GM12878 (cell line): Measurements from ENCODE around the gene BIRC6. TPM values are rescaled to one million over a fixed set of nuclear protein-coding genes. Genes with fewer than 3 reads are reported as not detected.

Experiments
- HDGF ChIP-seq: fragments of 450-650 bp; IDR thresholded peaks from 2 replicates; pipeline ENCODE4 v1.6.1; 2016; ENCODE audit warnings: antibody characterized with exemption
- polyA plus RNA-seq, 11 experiments: library from polyadenylated mRNA; depleted of rRNA in 4 of 11; unstranded in 6 of 11; stranded (reverse) in 5 of 11; fragments of >200 nt; fragmentation: Nextera tagmentation in 4 of 11; fragmentation: Illumina TruSeq in 1 of 11; extraction: Ambion mirVana in 4 of 11; extraction: Trizol in 1 of 11; gene quantifications; 1 replicate in 1 of 11; 2 replicates in 10 of 11; pipeline versions ENCODE4 v1.2.1 to v1.2.3, GENCODE V29; 2011 to 2016; ENCODE audit warnings: inconsistent platforms in 2 of 11, missing spikeins in 2 of 11, low read depth in 1 of 11
- total RNA-seq, 4 experiments: library from RNA; depleted of rRNA in 3 of 4; stranded (reverse); fragments of >200 nt in 3 of 4; fragmentation: Illumina TruSeq in 1 of 4; extraction: Trizol in 1 of 4; gene quantifications; 2 replicates each; pipeline versions ENCODE4 v1.2.1 to v1.2.3, GENCODE V29; 2013 to 2021
- TF ChIP-seq, protein P1 (sequence below): fragments of 450-650 bp; IDR thresholded peaks from 2 replicates; pipeline ENCODE4 v1.6.1; 2018; ENCODE audit warnings: mild to moderate bottlenecking, low read depth, moderate library complexity; ENCODE audit not compliant: partially characterized antibody
- TF ChIP-seq, protein P2 (sequence below): fragments of 450-650 bp; formaldehyde crosslinking; IDR thresholded peaks from 2 replicates; pipeline ENCODE4 v1.4.0; 2022; ENCODE audit warnings: mild to moderate bottlenecking, moderate library complexity
- TF ChIP-seq, protein P3 (sequence below): fragments of 450-650 bp; IDR thresholded peaks from 2 replicates; pipeline ENCODE4 v1.6.1; 2018; ENCODE audit warnings: borderline replicate concordance, mild to moderate bottlenecking; ENCODE audit not compliant: partially characterized antibody
- TF ChIP-seq, protein P4 (sequence below): fragments of 450-650 bp; IDR thresholded peaks from 2 replicates; pipeline ENCODE4 v1.6.1; 2016; ENCODE audit warnings: mild to moderate bottlenecking

Gene BIRC6
- total and polyA plus RNA-seq, 10 of the 15 experiments (the other 5 are each of a cell fraction or from before 2014, with no cell fraction given): 18.8 to 118 (median 55.0) TPM

DNA sequence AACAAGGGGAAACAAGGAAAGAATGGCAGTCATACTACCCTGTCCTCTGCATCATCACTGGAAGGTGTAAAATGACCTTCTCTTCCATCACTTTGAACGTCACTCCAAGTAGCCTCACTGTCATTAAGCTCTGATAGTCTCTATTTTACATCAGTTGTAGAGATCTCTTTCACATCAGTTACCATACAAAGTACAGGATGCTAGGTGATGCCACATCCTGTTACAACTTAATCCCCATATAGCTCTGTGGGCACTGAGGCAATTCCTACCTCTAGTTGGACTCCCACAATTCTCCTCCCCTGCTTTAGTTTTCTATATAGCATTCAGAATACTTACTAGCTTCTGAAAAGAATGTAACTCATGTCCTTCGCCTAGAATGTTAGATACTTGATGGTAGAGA lies 215.9 kb downstream of the BIRC6 start (continued):
- TF ChIP-seq, protein P1, sequence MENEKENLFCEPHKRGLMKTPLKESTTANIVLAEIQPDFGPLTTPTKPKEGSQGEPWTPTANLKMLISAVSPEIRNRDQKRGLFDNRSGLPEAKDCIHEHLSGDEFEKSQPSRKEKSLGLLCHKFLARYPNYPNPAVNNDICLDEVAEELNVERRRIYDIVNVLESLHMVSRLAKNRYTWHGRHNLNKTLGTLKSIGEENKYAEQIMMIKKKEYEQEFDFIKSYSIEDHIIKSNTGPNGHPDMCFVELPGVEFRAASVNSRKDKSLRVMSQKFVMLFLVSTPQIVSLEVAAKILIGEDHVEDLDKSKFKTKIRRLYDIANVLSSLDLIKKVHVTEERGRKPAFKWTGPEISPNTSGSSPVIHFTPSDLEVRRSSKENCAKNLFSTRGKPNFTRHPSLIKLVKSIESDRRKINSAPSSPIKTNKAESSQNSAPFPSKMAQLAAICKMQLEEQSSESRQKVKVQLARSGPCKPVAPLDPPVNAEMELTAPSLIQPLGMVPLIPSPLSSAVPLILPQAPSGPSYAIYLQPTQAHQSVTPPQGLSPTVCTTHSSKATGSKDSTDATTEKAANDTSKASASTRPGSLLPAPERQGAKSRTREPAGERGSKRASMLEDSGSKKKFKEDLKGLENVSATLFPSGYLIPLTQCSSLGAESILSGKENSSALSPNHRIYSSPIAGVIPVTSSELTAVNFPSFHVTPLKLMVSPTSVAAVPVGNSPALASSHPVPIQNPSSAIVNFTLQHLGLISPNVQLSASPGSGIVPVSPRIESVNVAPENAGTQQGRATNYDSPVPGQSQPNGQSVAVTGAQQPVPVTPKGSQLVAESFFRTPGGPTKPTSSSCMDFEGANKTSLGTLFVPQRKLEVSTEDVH: no peak
- TF ChIP-seq HDGF: no peak
- TF ChIP-seq, protein P2, sequence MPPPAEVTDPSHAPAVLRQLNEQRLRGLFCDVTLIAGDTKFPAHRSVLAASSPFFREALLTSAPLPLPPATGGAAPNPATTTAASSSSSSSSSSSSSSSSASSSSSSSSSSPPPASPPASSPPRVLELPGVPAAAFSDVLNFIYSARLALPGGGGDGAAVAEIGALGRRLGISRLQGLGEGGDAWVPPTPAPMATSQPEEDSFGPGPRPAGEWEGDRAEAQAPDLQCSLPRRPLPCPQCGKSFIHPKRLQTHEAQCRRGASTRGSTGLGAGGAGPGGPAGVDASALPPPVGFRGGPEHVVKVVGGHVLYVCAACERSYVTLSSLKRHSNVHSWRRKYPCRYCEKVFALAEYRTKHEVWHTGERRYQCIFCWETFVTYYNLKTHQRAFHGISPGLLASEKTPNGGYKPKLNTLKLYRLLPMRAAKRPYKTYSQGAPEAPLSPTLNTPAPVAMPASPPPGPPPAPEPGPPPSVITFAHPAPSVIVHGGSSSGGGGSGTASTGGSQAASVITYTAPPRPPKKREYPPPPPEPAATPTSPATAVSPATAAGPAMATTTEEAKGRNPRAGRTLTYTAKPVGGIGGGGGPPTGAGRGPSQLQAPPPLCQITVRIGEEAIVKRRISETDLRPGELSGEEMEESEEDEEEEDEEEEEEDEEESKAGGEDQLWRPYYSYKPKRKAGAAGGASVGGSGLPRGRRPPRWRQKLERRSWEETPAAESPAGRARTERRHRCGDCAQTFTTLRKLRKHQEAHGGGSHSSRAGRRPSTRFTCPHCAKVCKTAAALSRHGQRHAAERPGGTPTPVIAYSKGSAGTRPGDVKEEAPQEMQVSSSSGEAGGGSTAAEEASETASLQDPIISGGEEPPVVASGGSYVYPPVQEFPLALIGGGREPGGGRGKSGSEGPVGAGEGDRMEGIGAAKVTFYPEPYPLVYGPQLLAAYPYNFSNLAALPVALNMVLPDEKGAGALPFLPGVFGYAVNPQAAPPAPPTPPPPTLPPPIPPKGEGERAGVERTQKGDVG: no peak
- TF ChIP-seq, protein P3, sequence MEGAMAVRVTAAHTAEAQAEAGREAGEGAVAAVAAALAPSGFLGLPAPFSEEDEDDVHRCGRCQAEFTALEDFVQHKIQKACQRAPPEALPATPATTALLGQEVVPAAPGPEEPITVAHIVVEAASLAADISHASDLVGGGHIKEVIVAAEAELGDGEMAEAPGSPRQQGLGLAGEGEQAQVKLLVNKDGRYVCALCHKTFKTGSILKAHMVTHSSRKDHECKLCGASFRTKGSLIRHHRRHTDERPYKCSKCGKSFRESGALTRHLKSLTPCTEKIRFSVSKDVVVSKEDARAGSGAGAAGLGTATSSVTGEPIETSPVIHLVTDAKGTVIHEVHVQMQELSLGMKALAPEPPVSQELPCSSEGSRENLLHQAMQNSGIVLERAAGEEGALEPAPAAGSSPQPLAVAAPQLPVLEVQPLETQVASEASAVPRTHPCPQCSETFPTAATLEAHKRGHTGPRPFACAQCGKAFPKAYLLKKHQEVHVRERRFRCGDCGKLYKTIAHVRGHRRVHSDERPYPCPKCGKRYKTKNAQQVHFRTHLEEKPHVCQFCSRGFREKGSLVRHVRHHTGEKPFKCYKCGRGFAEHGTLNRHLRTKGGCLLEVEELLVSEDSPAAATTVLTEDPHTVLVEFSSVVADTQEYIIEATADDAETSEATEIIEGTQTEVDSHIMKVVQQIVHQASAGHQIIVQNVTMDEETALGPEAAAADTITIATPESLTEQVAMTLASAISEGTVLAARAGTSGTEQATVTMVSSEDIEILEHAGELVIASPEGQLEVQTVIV: no peak
- TF ChIP-seq, protein P4, sequence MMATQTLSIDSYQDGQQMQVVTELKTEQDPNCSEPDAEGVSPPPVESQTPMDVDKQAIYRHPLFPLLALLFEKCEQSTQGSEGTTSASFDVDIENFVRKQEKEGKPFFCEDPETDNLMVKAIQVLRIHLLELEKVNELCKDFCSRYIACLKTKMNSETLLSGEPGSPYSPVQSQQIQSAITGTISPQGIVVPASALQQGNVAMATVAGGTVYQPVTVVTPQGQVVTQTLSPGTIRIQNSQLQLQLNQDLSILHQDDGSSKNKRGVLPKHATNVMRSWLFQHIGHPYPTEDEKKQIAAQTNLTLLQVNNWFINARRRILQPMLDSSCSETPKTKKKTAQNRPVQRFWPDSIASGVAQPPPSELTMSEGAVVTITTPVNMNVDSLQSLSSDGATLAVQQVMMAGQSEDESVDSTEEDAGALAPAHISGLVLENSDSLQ: no peak
- TF ChIP-seq, all 136 proteins: peak for 0
